ENCODE data around the gene HCK.
A peak's percentile ranks its signal among the peaks of the same experiment; 100 is the strongest.
"Not testable (repeated sequence)": the region's sequence is repeated elsewhere in the genome, so short reads cannot be mapped to it uniquely, and the experiment has no call there.

The HCK gene

GRCh38 chr20:32109392-32110172, 57.5 kb downstream of the HCK start, which contains the start of gene TM9SF4:
TSS of gene TM9SF4 (plus strand) at chr20:32109714. CDS start at chr20:32109741, 27 bp downstream.
- peak; percentile 82 for DNase-seq

- no peak for DNase-seq
These were observed 58.2 kb downstream of the HCK start for GRCh38 chr20:32110173-32110704.

- no peak for DNase-seq
These were observed 58.7 kb downstream of the HCK start for GRCh38 chr20:32110727-32111126.

GRCh38 chr20:32111156-32111686, 59.2 kb downstream of the HCK start:
- no peak for DNase-seq

GRCh38 chr20:32111753-32112152, 59.7 kb downstream of the HCK start:
- DNase-seq: no peak

- DNase-seq: no peak
These were observed 60.8 kb downstream of the HCK start for GRCh38 chr20:32112841-32113240.

GRCh38 chr20:32113591-32114260, 61.7 kb downstream of the HCK start:
- no peak for DNase-seq

- no peak for DNase-seq
These were observed 62.4 kb downstream of the HCK start for GRCh38 chr20:32114305-32114960.

GRCh38 chr20:32115211-32115767, 63.2 kb downstream of the HCK start:
- DNase-seq: no peak

GRCh38 chr20:32116079-32116521, 64.1 kb downstream of the HCK start:
- DNase-seq: no peak

GRCh38 chr20:32116796-32117195, 64.8 kb downstream of the HCK start:
- DNase-seq: not testable (repeated sequence)

- not testable (repeated sequence) for DNase-seq
These were observed 66.4 kb downstream of the HCK start for GRCh38 chr20:32118427-32118826.

GRCh38 chr20:32119734-32120133, 67.7 kb downstream of the HCK start:
- no peak for DNase-seq

GRCh38 chr20:32121908-32122307, 69.9 kb downstream of the HCK start:
- not testable (repeated sequence) for DNase-seq

GRCh38 chr20:32123088-32123487, 71.0 kb downstream of the HCK start:
- DNase-seq: no peak

- DNase-seq: no peak
These were observed 72.9 kb downstream of the HCK start for GRCh38 chr20:32124916-32125454.

GRCh38 chr20:32125506-32125905, 73.5 kb downstream of the HCK start:
- DNase-seq: no peak

- DNase-seq: no peak
These were observed 74.9 kb downstream of the HCK start for GRCh38 chr20:32126919-32127318.

- no peak for DNase-seq
These were observed 75.3 kb downstream of the HCK start for GRCh38 chr20:32127347-32127746.

- DNase-seq: no peak
These were observed 76.1 kb downstream of the HCK start for GRCh38 chr20:32128167-32128566.

- DNase-seq: no peak
These were observed 77.8 kb downstream of the HCK start for GRCh38 chr20:32129863-32130262.

- no peak for DNase-seq
These were observed 78.3 kb downstream of the HCK start for GRCh38 chr20:32130352-32130751.

GRCh38 chr20:32130965-32131364, 78.9 kb downstream of the HCK start:
- DNase-seq: no peak
